Endothelial cell of umbilical vein (primary cell): ENCODE data around the gene SORCS2. TPM values are rescaled to one million over a fixed set of nuclear protein-coding genes. Genes with fewer than 3 reads are reported as not detected.

Source experiments
- BruUV-seq: library from RNA; stranded (reverse); fragments of 400-500 nt; replicated peaks from 2 replicates; lab custom pipeline; 2021; lab: Mats Ljungman, UMichigan
- CTCF ChIA-PET: fragments of 300-600, 350-600 bp; sonication (Branson Sonifier 250); formaldehyde crosslinking; loops from one replicate; lab custom pipeline; 2021; ENCODE audit warnings: antibody characterized with exemption, inconsistent platforms; lab: Charles Lee
- POLR2A ChIA-PET: fragments of 300-600, 350-600 bp; sonication (Branson Sonifier 250); formaldehyde crosslinking; loops from one replicate; lab custom pipeline; 2021; ENCODE audit warnings: antibody characterized with exemption, inconsistent platforms; lab: Charles Lee
- DNase-seq: peaks from one replicate; pipeline ENCODE4 v3.0.0-alpha.2; 2011; ENCODE audit warnings: low read depth, low spot score
- FAIRE-seq: peaks from 2 replicates; lab custom pipeline; 2011; peaks lifted over from hg19 to GRCh38; lab: Jason Lieb, UNC
- H2AFZ ChIP-seq: 2 replicates; pipeline ENCODE4 v1.6.0; 2012; ENCODE audit warnings: low read depth, low read length, control low read depth, inconsistent platforms
- H3K27ac ChIP-seq: 2 replicates; pipeline ENCODE4 v1.5.1; 2011; ENCODE audit warnings: low read depth, mild to moderate bottlenecking, control low read depth, low read length, moderate library complexity; ENCODE audit not compliant: insufficient read depth
- H3K27me3 ChIP-seq, 2 experiments: 2 replicates each; pipeline versions ENCODE4 v1.6.0 to v1.6.1; 2011; ENCODE audit warnings: low read length in 2 of 2, mixed read lengths in 1 of 2; ENCODE audit not compliant: control insufficient read depth in 2 of 2, insufficient read depth in 2 of 2
- H3K36me3 ChIP-seq, 2 experiments: 2 replicates in 1 of 2; 3 replicates in 1 of 2; pipeline ENCODE4 v1.5.1; 2011; ENCODE audit warnings: low read length in 2 of 2, mild to moderate bottlenecking in 1 of 2, moderate library complexity in 1 of 2; ENCODE audit not compliant: control insufficient read depth in 2 of 2, insufficient read depth in 2 of 2; ENCODE audit errors: extremely low read depth in 1 of 2
- H3K4me1 ChIP-seq: 3 replicates; pipeline ENCODE4 v1.5.1; 2011; ENCODE audit warnings: mild to moderate bottlenecking, low read length; ENCODE audit not compliant: control insufficient read depth, insufficient read depth; ENCODE audit errors: extremely low read depth
- H3K4me2 ChIP-seq: 2 replicates; pipeline ENCODE4 v1.6.1; 2011; ENCODE audit warnings: low read length, control low read depth, mixed read lengths; ENCODE audit not compliant: insufficient read depth
- H3K4me3 ChIP-seq, 3 experiments: fragments of 200-600 bp in 1 of 3; sonication (generic), shearing (Covaris generic) in 1 of 3; replicated peaks in 1 of 3; 2 replicates each; pipeline ENCODE4 v1.5.1; 2011 to 2016; ENCODE audit warnings: control low read depth in 3 of 3, low read length in 3 of 3, mild to moderate bottlenecking in 2 of 3, inconsistent platforms in 1 of 3, low read depth in 1 of 3, moderate library complexity in 1 of 3; ENCODE audit not compliant: insufficient read depth in 1 of 3
- H3K79me2 ChIP-seq: 2 replicates; pipeline ENCODE4 v1.6.0; 2012; ENCODE audit warnings: low read length, inconsistent platforms; ENCODE audit not compliant: control insufficient read depth, insufficient read depth
- H3K9ac ChIP-seq: replicated peaks from 2 replicates; pipeline ENCODE3; 2011; ENCODE audit warnings: low read length, control low read depth; ENCODE audit not compliant: insufficient read depth; ENCODE audit errors: extremely low read depth
- H3K9me1 ChIP-seq: replicated peaks from 3 replicates; pipeline ENCODE4 v1.6.0; 2011; ENCODE audit warnings: mild to moderate bottlenecking, low read length; ENCODE audit not compliant: control insufficient read depth, insufficient read depth; ENCODE audit errors: extremely low read depth
- H3K9me3 ChIP-seq: replicated peaks from 2 replicates; pipeline ENCODE4 v1.5.1; 2012; ENCODE audit warnings: low read length, inconsistent platforms; ENCODE audit not compliant: control insufficient read depth, insufficient read depth
- H4K20me1 ChIP-seq: replicated peaks from 2 replicates; pipeline ENCODE3; 2011; ENCODE audit warnings: mild to moderate bottlenecking, low read length; ENCODE audit not compliant: control insufficient read depth, insufficient read depth; ENCODE audit errors: extremely low read depth
- EZH2 ChIP-seq: IDR thresholded peaks from 2 replicates; pipeline ENCODE4 v1.6.1; 2012; ENCODE audit warnings: borderline replicate concordance, low read depth, mild to moderate bottlenecking, moderate library complexity, low read length, inconsistent platforms; ENCODE audit not compliant: severe bottlenecking
- FOS ChIP-seq: IDR thresholded peaks from 2 replicates; pipeline ENCODE4 v1.6.1; 2011; ENCODE audit warnings: mild to moderate bottlenecking, low read length, moderate library complexity, borderline replicate concordance; ENCODE audit not compliant: insufficient read depth
- GATA2 ChIP-seq: IDR thresholded peaks from 2 replicates; pipeline ENCODE4 v1.7.0; 2011; ENCODE audit warnings: low read depth, mild to moderate bottlenecking, moderate library complexity, mixed read lengths, low read length; ENCODE audit not compliant: insufficient read length, insufficient read depth
- JUN ChIP-seq: IDR thresholded peaks from 2 replicates; pipeline ENCODE4 v1.6.1; 2011; ENCODE audit warnings: borderline replicate concordance, low read depth; ENCODE audit not compliant: insufficient read length, insufficient read depth
- MYC ChIP-seq: IDR thresholded peaks from one replicate; pipeline ENCODE4 v1.6.1; 2011; ENCODE audit warnings: mild to moderate bottlenecking, low read depth, low read length
- POLR2A ChIP-seq: IDR thresholded peaks from 2 replicates; pipeline ENCODE4 v1.6.1; 2012; ENCODE audit warnings: low read depth, mild to moderate bottlenecking, control low read depth, low read length
- POLR2AphosphoS5 ChIP-seq: IDR thresholded peaks from 2 replicates; pipeline ENCODE4 v1.6.1; 2012; ENCODE audit warnings: low read depth, mild to moderate bottlenecking, control low read depth, low read length, moderate library complexity; ENCODE audit not compliant: insufficient read depth
- dilution Hi-C: fragments of 300-500 bp; cut with MboI; formaldehyde crosslinking; loops from one replicate; pipeline ENCODE4 v1.15.0; 2019; ENCODE audit warnings: low sequenced_read_pairs; ENCODE audit not compliant: extremely low pct_ligation_motif_present
- intact Hi-C: fragments of 100-400 bp; cut with micrococcal nuclease; formaldehyde crosslinking; loops from one replicate; pipeline ENCODE4 v1.10.0; 2022
- polyA plus RNA-seq, 4 experiments: library from polyadenylated mRNA; depleted of rRNA in 3 of 4; stranded (reverse) in 3 of 4; unstranded in 1 of 4; fragments of >200 nt; gene quantifications; 2 replicates each; pipeline versions ENCODE4 v1.2.1 to v1.2.3, GENCODE V29; 2011 to 2012; ENCODE audit warnings: missing spikeins in 1 of 4
- total RNA-seq: library from RNA; stranded (reverse); gene quantifications from 2 replicates; pipeline ENCODE4 v1.2.3, GENCODE V29; 2021
- TF ChIP-seq, protein P1 (sequence below), 2 donors: IDR thresholded peaks; 1 replicate in 1 of 2; 2 replicates in 1 of 2; pipeline ENCODE4 v1.5.1; 2011; ENCODE audit warnings: low read length in 2 of 2, mild to moderate bottlenecking in 2 of 2, moderate library complexity in 2 of 2, control low read depth in 1 of 2, inconsistent platforms in 1 of 2, low read depth in 1 of 2; ENCODE audit not compliant: insufficient read depth in 1 of 2; ENCODE audit errors: extremely low read depth in 1 of 2
- TF ChIP-seq, protein P2 (sequence below): IDR thresholded peaks from 2 replicates; pipeline ENCODE4 v1.6.1; 2011; ENCODE audit not compliant: insufficient read depth, insufficient read length

The SORCS2 gene
- total and polyA plus RNA-seq, 2 donors (not counting 3 experiments of a cell fraction or from before 2014, with no cell fraction given) = not detected

DNA sequence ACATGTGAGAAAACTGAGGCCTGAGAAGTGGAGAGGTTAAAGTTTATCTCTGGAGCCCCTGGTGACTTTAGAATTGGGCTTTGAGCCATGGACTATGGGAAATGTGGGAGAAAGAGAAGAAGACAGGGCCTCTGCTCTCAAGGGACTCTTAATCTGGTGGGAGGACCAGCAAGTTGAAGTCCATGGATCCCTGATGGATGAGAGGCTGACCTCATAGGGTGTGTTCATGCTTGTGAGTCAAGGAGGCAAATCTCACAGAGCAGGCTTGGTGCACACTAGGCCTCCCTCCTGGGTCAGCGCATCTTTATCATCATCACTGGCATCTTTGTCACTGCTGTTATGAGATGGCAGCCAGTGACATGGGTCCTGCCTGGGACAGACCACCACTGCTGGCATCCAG lies 535.4 kb downstream of the SORCS2 start:
- Histone ChIP-seq H4K20me1 (no peaks in the 10 kb centered on the region), H3K9me1 (no peaks in the 10 kb centered on the region), H3K79me2 (no peaks in the 10 kb centered on the region), H3K4me3 (no peak overlapping the region), H3K4me1 (peaks cover 2% of the 10 kb centered on the region), H2AFZ (no peak overlapping the region), H3K27ac (no peak overlapping the region), H3K4me2 (no peak overlapping the region), H3K9ac (no peak overlapping the region), H3K9me3 (no peaks in the 10 kb centered on the region), H3K36me3 (no peaks in the 10 kb centered on the region), H3K27me3 (no peaks in the 10 kb centered on the region)
- DNase-seq (no peak), FAIRE-seq (no peak)
- BruUV-seq = no TSS peak
- POLR2A ChIA-PET = no interaction called here
- CTCF ChIA-PET = interaction anchor here (1.3 kb wide), 1 partner anchor 8 kb away, joined by 4 read pairs; no protein-coding TSS in a partner anchor
- dilution Hi-C loops (no loop called here), intact Hi-C loops (no loop called here)
- TF ChIP-seq EZH2 (no peak), GATA2 (no peak), POLR2A (no peak), POLR2AphosphoS5 (no peak), MYC (no peak), JUN (no peak), FOS (no peak)
- TF ChIP-seq, protein P1, sequence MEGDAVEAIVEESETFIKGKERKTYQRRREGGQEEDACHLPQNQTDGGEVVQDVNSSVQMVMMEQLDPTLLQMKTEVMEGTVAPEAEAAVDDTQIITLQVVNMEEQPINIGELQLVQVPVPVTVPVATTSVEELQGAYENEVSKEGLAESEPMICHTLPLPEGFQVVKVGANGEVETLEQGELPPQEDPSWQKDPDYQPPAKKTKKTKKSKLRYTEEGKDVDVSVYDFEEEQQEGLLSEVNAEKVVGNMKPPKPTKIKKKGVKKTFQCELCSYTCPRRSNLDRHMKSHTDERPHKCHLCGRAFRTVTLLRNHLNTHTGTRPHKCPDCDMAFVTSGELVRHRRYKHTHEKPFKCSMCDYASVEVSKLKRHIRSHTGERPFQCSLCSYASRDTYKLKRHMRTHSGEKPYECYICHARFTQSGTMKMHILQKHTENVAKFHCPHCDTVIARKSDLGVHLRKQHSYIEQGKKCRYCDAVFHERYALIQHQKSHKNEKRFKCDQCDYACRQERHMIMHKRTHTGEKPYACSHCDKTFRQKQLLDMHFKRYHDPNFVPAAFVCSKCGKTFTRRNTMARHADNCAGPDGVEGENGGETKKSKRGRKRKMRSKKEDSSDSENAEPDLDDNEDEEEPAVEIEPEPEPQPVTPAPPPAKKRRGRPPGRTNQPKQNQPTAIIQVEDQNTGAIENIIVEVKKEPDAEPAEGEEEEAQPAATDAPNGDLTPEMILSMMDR (IDR thresholded peaks at IDR 0.05; ENCODE audit: extremely low read depth in 1 of 2, insufficient read depth in 1 of 2, low read depth in 1 of 2, low read length in 2 of 2) = no peak
- TF ChIP-seq, protein P2, sequence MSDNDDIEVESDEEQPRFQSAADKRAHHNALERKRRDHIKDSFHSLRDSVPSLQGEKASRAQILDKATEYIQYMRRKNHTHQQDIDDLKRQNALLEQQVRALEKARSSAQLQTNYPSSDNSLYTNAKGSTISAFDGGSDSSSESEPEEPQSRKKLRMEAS = no peak
